ENCODE results near the gene CAPZA1. TPM values are rescaled to one million over a fixed set of nuclear protein-coding genes. Genes with fewer than 3 reads are reported as not detected.

CAPZA1 gene
- total RNA-seq, 4 donors from 2014 or later, result 27.1 to 58.1 (median 35.2) TPM

- Histone ChIP-seq H3K36me3 (peaks cover 0 to 14% of the 10 kb centered on the region in 2 donors), H3K27ac (peak overlapping the region; percentile 85 to 94 (median 90)), H3K4me3 (no peak overlapping the region), H3K27me3 (no peaks in the 10 kb centered on the region), H3K9me3 (no peaks in the 10 kb centered on the region), H3K4me1 (peaks cover 46 to 47% of the 10 kb centered on the region in 2 donors)
- intact Hi-C loops (cut with DNase I; ENCODE audit: low total_unique reads), result no loop called here
- ATAC-seq, result no peak
- TF ChIP-seq POLR2A (IDR thresholded peaks at IDR 0.05), result no peak
- TF ChIP-seq, protein P1, sequence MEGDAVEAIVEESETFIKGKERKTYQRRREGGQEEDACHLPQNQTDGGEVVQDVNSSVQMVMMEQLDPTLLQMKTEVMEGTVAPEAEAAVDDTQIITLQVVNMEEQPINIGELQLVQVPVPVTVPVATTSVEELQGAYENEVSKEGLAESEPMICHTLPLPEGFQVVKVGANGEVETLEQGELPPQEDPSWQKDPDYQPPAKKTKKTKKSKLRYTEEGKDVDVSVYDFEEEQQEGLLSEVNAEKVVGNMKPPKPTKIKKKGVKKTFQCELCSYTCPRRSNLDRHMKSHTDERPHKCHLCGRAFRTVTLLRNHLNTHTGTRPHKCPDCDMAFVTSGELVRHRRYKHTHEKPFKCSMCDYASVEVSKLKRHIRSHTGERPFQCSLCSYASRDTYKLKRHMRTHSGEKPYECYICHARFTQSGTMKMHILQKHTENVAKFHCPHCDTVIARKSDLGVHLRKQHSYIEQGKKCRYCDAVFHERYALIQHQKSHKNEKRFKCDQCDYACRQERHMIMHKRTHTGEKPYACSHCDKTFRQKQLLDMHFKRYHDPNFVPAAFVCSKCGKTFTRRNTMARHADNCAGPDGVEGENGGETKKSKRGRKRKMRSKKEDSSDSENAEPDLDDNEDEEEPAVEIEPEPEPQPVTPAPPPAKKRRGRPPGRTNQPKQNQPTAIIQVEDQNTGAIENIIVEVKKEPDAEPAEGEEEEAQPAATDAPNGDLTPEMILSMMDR (IDR thresholded peaks at IDR 0.05 in 4 of 5, conservative IDR thresholded peaks at IDR 0.05 in 1 of 5), result no peak
- DNase-seq, result no peak
- in situ Hi-C loops (cut with MboI; ENCODE audit: low sequenced_read_pairs in 4 of 4), result loop anchor here in 3 of 4 donors (10.0 to 25.0 kb wide), 4 partner anchors 78 to 685 kb away; partner anchors contain the start of genes CTTNBP2NL (in 3 of the 3) and MAGI3 (in 1 of the 3)
Observed at GRCh38 chr1:112702420-112703261, 83.0 kb downstream of the CAPZA1 start.

DNA sequence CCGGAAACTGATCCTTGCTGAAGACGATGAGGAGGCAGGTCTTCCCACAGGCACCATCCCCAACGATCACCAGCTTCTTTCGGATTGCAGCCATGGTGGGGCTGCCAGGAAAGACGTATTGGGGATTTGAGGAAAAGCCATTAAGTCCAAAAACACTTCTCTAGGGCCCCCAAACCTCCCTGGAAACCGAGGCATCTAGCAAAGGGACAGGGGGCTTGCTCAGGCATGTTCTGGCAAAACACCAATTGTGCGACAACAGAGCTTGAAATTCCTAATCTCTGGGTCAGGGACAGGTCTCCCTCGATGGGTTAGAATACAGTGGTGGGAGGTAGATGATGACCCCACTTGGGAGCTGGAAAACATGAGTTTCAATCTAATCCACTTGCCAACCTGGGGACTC, 84.1 kb downstream of the CAPZA1 start:
- H3K4me1 ChIP-seq, result peaks cover 47% of the 10 kb centered on the region in 2 donors
- TF ChIP-seq, protein P1 (IDR thresholded peaks at IDR 0.05 in 4 of 5, conservative IDR thresholded peaks at IDR 0.05 in 1 of 5), result no peak
- TF ChIP-seq POLR2A (IDR thresholded peaks at IDR 0.05), result no peak
- peak overlapping the region; percentile 85 to 94 (median 90) for H3K27ac ChIP-seq
- H3K27me3 ChIP-seq, result no peaks in the 10 kb centered on the region
- H3K9me3 ChIP-seq, result no peaks in the 10 kb centered on the region
- DNase-seq (no peak), ATAC-seq (no peak)
- no peak overlapping the region for H3K4me3 ChIP-seq
- intact Hi-C loops (cut with DNase I; ENCODE audit: low total_unique reads) (no loop called here), in situ Hi-C loops (cut with MboI; ENCODE audit: low sequenced_read_pairs in 4 of 4) (loop anchor here in 3 of 4 donors (10.0 to 25.0 kb wide), 4 partner anchors 79 to 684 kb away; partner anchors contain the start of genes CTTNBP2NL (in 3 of the 3) and MAGI3 (in 1 of the 3))
- H3K36me3 ChIP-seq, result peaks cover 0 to 14% of the 10 kb centered on the region in 2 donors

DNA sequence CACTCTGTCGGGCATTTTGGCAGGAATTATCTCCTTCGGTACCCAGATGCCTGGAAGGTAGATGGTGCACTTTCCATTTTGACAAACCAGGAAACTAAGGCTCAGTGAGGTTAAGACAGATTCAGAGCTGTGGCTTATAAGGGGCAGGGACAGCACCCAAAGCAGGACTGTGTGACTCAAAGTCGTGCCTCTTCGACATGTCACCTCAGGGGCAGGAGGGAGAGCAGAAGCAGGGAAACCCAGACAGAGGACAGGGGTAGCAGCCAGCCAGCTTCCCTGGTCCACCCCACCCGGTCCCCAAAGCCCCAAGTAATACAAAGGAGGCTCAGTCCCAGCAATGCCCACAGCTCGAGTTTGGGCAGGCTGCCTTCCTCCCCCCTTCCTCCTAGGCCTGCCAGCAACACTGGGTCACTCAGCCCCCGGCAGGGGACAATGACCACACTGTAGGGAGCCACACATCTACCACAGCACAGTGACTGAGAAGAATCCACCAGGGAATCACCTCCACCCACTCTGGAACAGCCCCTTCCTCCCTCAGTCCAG, 84.8 kb downstream of the CAPZA1 start:
- H3K4me1 ChIP-seq, result peaks cover 40% of the 10 kb centered on the region in 2 donors
- intact Hi-C loops (cut with DNase I; ENCODE audit: low total_unique reads), result no loop called here
- H3K27ac ChIP-seq, result peak overlapping the region; percentile 85 to 94 (median 90)
- H3K9me3 ChIP-seq, result no peaks in the 10 kb centered on the region
- peak overlapping the region; percentile 6 to 87 (median 25) for H3K4me3 ChIP-seq
- TF ChIP-seq, protein P1 (IDR thresholded peaks at IDR 0.05 in 4 of 5, conservative IDR thresholded peaks at IDR 0.05 in 1 of 5), result no peak
- no peak for TF ChIP-seq POLR2A (IDR thresholded peaks at IDR 0.05)
- no peaks in the 10 kb centered on the region for H3K27me3 ChIP-seq
- in situ Hi-C loops (cut with MboI; ENCODE audit: low sequenced_read_pairs in 4 of 4), result loop anchor here in 3 of 4 donors (10.0 to 25.0 kb wide), 4 partner anchors 80 to 683 kb away; partner anchors contain the start of genes CTTNBP2NL (in 3 of the 3) and MAGI3 (in 1 of the 3)
- DNase-seq (no peak), ATAC-seq (no peak)
- peaks cover 0 to 14% of the 10 kb centered on the region in 2 donors for H3K36me3 ChIP-seq

GRCh38 chr1:112704934-112705627, 85.4 kb downstream of the CAPZA1 start:
- peak; percentile 25 to 59 for ATAC-seq
- H3K4me1 ChIP-seq, result peaks cover 33% of the 10 kb centered on the region in 2 donors

More at GRCh38 chr1:112704934-112705627, 85.4 kb downstream of the CAPZA1 start:
- in situ Hi-C loops (cut with MboI; ENCODE audit: low sequenced_read_pairs in 4 of 4), result loop anchor here (5.0 to 25.0 kb wide), 7 partner anchors 80 to 682 kb away; partner anchors contain the start of genes CTTNBP2NL (in 3 of the 4), CAPZA1 (in 1 of the 4), MAGI3 (in 1 of the 4) and ST7L (in 1 of the 4)
- TF ChIP-seq, protein P1 (IDR thresholded peaks at IDR 0.05 in 4 of 5, conservative IDR thresholded peaks at IDR 0.05 in 1 of 5), result no peak
- peak; percentile 60 to 83 for TF ChIP-seq POLR2A (IDR thresholded peaks at IDR 0.05)
- Histone ChIP-seq H3K27ac (peak overlapping the region; percentile 85 to 94 (median 90)), H3K4me3 (peak overlapping the region; percentile 46 to 87 (median 67)), H3K27me3 (no peaks in the 10 kb centered on the region), H3K36me3 (peaks cover 0 to 14% of the 10 kb centered on the region in 2 donors), H3K9me3 (no peaks in the 10 kb centered on the region)
- DNase-seq, result peak; percentile 65 to 81
- intact Hi-C loops (cut with DNase I; ENCODE audit: low total_unique reads), result no loop called here

Measured in gastrocnemius medialis (tissue), 4 donors.